Mucosa of descending colon (tissue), 3 donors: ENCODE data around the gene CRIM1. TPM values are rescaled to one million over a fixed set of nuclear protein-coding genes. Genes with fewer than 3 reads are reported as not detected.
A peak's percentile ranks its signal among the peaks of the same experiment; 100 is the strongest.

Experiments
- ATAC-seq: fragments of 200-7000 bp; cut with Tn5 transposase; one replicate; pipeline ENCODE4 v1.9.1; 2020; ENCODE audit warnings: mild to moderate bottlenecking, moderate library complexity
- DNase-seq, 3 donors: peaks; one replicate each; pipeline ENCODE4 v3.0.0-alpha.2; 2020
- H3K36me3 ChIP-seq: fragments of 200-600 bp; one replicate; pipeline ENCODE4 v1.8.0; 2021; ENCODE audit warnings: low read depth, mild to moderate bottlenecking
- H3K4me1 ChIP-seq: fragments of 200-600 bp; one replicate; pipeline ENCODE4 v1.8.0; 2021; ENCODE audit warnings: low read depth, mild to moderate bottlenecking
- H3K4me3 ChIP-seq: fragments of 200-600 bp; one replicate; pipeline ENCODE4 v1.8.0; 2021; ENCODE audit warnings: mild to moderate bottlenecking
- H3K9me3 ChIP-seq: fragments of 200-600 bp; one replicate; pipeline ENCODE4 v1.8.0; 2021; ENCODE audit warnings: mild to moderate bottlenecking
- intact Hi-C, 2 donors: fragments of 100-400 bp; cut with DNase I in 1 of 2; cut with micrococcal nuclease in 1 of 2; formaldehyde crosslinking; loops; one replicate each; pipeline versions ENCODE4 v1.11.0 to v1.11.1; 2022; cut with DNase I, micrococcal nuclease
- total RNA-seq, 3 donors: library from RNA; stranded (reverse); fragmentation: NEBNext Ultra II Directional in 2 of 3; extraction: Animal tissue kit (Norgen Biotek cat#: 25700) in 2 of 3; gene quantifications; one replicate each; pipeline versions ENCODE4 v1.2.1 to v1.2.4, GENCODE V29; 2021 to 2023
- TF ChIP-seq, protein P1 (sequence below): fragments of 200-600 bp; IDR thresholded peaks from one replicate; pipeline ENCODE4 v1.8.0; 2022; ENCODE audit warnings: antibody characterized with exemption, mild to moderate bottlenecking
- donor health status: DM: no; HTN: no; CAD: no; lungs with moderate emphysema.
- donor health status: DM: no; HTN: no; CAD: no.
- donor health status: DM: no; HTN: yes; CAD: no.

The CRIM1 gene
- total RNA-seq, 3 donors from 2014 or later, result 66.9 to 104 (median 85.8) TPM

- intact Hi-C loops, result no loop called here
- Histone ChIP-seq H3K4me1 (peaks cover 7% of the 10 kb centered on the region), H3K9me3 (no peaks in the 10 kb centered on the region), H3K36me3 (no peaks in the 10 kb centered on the region), H3K4me3 (no peak overlapping the region)
- DNase-seq (no peak), ATAC-seq (no peak)
- TF ChIP-seq, protein P1, sequence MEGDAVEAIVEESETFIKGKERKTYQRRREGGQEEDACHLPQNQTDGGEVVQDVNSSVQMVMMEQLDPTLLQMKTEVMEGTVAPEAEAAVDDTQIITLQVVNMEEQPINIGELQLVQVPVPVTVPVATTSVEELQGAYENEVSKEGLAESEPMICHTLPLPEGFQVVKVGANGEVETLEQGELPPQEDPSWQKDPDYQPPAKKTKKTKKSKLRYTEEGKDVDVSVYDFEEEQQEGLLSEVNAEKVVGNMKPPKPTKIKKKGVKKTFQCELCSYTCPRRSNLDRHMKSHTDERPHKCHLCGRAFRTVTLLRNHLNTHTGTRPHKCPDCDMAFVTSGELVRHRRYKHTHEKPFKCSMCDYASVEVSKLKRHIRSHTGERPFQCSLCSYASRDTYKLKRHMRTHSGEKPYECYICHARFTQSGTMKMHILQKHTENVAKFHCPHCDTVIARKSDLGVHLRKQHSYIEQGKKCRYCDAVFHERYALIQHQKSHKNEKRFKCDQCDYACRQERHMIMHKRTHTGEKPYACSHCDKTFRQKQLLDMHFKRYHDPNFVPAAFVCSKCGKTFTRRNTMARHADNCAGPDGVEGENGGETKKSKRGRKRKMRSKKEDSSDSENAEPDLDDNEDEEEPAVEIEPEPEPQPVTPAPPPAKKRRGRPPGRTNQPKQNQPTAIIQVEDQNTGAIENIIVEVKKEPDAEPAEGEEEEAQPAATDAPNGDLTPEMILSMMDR, result no peak
Observed at GRCh38 chr2:36559221-36559942, 203.8 kb downstream of the CRIM1 start.

- DNase-seq (no peak), ATAC-seq (peak; percentile 48)
- Histone ChIP-seq H3K4me1 (peaks cover 7% of the 10 kb centered on the region), H3K9me3 (no peaks in the 10 kb centered on the region), H3K36me3 (no peaks in the 10 kb centered on the region), H3K4me3 (no peak overlapping the region)
- intact Hi-C loops, result no loop called here
- TF ChIP-seq, protein P1, result no peak
Observed at GRCh38 chr2:36560726-36561125, 205.1 kb downstream of the CRIM1 start.

- peak in 1 of 3 donors; percentile 57 for DNase-seq
- intact Hi-C loops, result no loop called here
- peaks cover 7% of the 10 kb centered on the region for H3K4me1 ChIP-seq
- H3K9me3 ChIP-seq, result no peaks in the 10 kb centered on the region
- no peaks in the 10 kb centered on the region for H3K36me3 ChIP-seq
- TF ChIP-seq, protein P1, result no peak
- ATAC-seq, result peak; percentile 99
- no peak overlapping the region for H3K4me3 ChIP-seq
Observed at GRCh38 chr2:36561237-36561944, 205.8 kb downstream of the CRIM1 start.

GRCh38 chr2:36562240-36562639 is 206.7 kb downstream of the CRIM1 start:
- Histone ChIP-seq H3K4me1 (peaks cover 10% of the 10 kb centered on the region), H3K36me3 (no peaks in the 10 kb centered on the region), H3K4me3 (no peak overlapping the region), H3K9me3 (no peaks in the 10 kb centered on the region)
- DNase-seq (no peak), ATAC-seq (no peak)
- TF ChIP-seq, protein P1, result no peak
- intact Hi-C loops, result no loop called here

DNA sequence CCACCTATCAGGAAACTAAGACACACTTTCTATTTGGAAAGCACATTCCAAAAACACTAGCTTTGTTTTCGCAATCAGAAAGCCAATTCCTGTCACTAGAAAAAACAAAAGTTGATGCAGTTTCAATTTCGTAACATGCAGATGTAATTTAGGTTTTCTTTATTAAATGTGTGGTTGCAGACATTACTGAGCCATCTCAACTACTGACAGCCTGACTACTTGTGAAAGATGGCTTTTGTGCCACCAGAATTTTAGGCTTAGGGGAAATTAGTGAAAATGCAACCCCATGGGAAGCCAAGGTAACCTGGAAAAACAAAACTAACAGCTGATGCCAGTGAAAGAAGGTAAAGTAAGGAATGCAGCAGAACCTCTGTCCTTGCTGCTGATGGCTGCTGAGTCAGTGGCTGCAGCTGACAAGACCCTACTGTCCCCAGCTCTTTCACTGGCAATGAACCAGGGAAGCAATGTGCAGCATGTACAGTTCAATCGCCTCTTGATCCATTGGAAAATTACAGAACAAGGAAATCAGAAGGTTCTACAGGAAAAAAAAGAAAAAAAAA is 207.5 kb downstream of the CRIM1 start:
- intact Hi-C loops, result no loop called here
- DNase-seq (no peak), ATAC-seq (no peak)
- Histone ChIP-seq H3K4me3 (no peak overlapping the region), H3K4me1 (peaks cover 18% of the 10 kb centered on the region), H3K36me3 (no peaks in the 10 kb centered on the region), H3K9me3 (no peaks in the 10 kb centered on the region)
- TF ChIP-seq, protein P1, result no peak
